ENCODE data around the gene ABHD12B.

ABHD12B gene

GRCh38 chr14:50831726-50832168 is 40.1 kb upstream of the ABHD12B start:
- Histone ChIP-seq H3K36me3 (ENCODE audit: control insufficient read depth, insufficient read depth, low read length) (no peaks in the 10 kb centered on the region), H3K27me3 (ENCODE audit: control insufficient read depth, insufficient read depth, low read length) (no peaks in the 10 kb centered on the region), H3K27ac (ENCODE audit: low read depth, low read length) (peak overlapping the region; percentile 64), H3K9ac (ENCODE audit: low read length) (peak overlapping the region; percentile 74), H3K4me3 (ENCODE audit: low read length) (peak overlapping the region; percentile 88), H3K4me1 (ENCODE audit: control insufficient read depth, insufficient read depth, low read length) (peaks cover 2% of the 10 kb centered on the region)

DNA sequence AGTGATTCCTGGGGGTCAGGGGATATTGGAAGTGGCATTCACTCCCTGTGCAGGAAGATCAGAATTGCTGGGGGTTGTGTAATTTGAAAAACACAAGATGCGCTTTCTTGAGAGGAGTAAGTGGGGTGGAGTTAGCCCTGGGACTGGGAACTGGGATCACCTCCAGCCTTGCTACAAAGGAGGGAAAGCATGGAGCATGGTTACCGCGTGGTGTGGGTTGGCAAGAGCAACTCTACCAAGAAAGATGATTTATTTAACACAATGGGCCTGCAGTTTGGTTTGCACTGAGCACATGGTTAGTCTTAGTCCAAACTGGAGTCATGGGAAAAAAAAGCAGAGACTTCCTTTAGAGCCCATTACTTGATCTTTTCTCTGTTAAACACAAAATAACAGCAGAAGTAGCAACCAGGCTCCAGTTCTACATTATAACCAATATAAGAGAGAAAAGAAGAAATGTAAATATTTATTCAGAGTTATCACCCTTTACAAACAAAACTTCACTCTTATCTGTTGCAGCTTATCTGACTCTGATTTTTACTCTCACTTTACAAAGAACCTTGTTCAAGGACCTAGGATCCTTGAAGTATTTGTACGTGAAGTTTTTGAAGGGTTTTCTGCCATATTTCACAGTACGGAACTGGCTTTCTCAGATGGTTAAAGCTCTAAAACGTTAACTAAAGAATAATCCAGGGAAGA is 38.8 kb upstream of the ABHD12B start:
- peaks cover 2% of the 10 kb centered on the region for H3K4me1 ChIP-seq (ENCODE audit: control insufficient read depth, insufficient read depth, low read length)
- no peaks in the 10 kb centered on the region for H3K27me3 ChIP-seq (ENCODE audit: control insufficient read depth, insufficient read depth, low read length)
- H3K9ac ChIP-seq (ENCODE audit: low read length), result no peak overlapping the region
- no peaks in the 10 kb centered on the region for H3K36me3 ChIP-seq (ENCODE audit: control insufficient read depth, insufficient read depth, low read length)
- no peak overlapping the region for H3K4me3 ChIP-seq (ENCODE audit: low read length)
- no peak overlapping the region for H3K27ac ChIP-seq (ENCODE audit: low read depth, low read length)

DNA sequence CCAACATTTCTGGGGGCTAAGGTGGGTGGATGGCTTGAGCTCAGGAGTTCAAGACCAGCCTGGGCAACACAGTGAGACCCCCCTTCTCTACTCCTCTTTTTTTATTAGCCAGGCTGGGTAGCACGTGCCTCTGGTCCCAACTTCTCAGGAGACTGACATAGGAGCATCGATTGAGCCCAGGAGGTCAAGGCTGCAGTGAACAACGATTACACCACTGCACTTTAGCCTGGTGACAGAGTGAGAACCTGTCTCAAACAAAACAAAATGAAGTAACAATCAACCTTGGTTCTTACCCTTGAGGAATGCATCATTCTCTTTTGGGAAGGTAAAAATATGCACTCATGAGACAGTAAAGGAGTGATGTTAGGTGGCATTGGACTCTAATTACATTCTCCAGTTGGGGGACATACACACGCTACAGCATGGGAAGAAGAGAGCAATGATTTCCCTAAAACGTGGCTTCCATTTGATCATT is 37.0 kb upstream of the ABHD12B start:
- Histone ChIP-seq H3K4me3 (ENCODE audit: low read length) (no peak overlapping the region), H3K9ac (ENCODE audit: low read length) (no peak overlapping the region), H3K27ac (ENCODE audit: low read depth, low read length) (no peak overlapping the region), H3K4me1 (ENCODE audit: control insufficient read depth, insufficient read depth, low read length) (peaks cover under 1% of the 10 kb centered on the region), H3K36me3 (ENCODE audit: control insufficient read depth, insufficient read depth, low read length) (no peaks in the 10 kb centered on the region), H3K27me3 (ENCODE audit: control insufficient read depth, insufficient read depth, low read length) (no peaks in the 10 kb centered on the region)

DNA sequence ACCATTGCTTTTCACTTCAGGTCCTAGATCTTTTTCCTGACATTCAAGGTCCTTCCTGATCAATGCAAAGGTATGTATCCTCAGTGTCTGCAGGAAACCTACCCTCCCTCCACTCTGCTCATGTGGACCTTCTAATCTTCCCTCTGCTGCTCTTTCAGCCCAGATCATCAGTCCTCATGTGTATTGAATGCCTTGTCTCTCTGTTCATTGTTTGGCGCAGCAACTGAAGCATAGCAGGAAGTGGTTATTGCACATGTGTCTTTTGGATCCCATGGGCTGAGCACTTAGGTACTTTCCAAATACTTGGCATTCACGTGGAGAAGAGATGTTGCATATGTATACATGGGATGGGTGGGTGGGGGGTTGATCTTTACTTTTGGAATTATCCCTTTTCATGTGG is 36.6 kb upstream of the ABHD12B start:
- H3K9ac ChIP-seq (ENCODE audit: low read length), result no peak overlapping the region
- no peaks in the 10 kb centered on the region for H3K4me1 ChIP-seq (ENCODE audit: control insufficient read depth, insufficient read depth, low read length)
- no peak overlapping the region for H3K27ac ChIP-seq (ENCODE audit: low read depth, low read length)
- H3K4me3 ChIP-seq (ENCODE audit: low read length), result no peak overlapping the region
- no peaks in the 10 kb centered on the region for H3K36me3 ChIP-seq (ENCODE audit: control insufficient read depth, insufficient read depth, low read length)
- H3K27me3 ChIP-seq (ENCODE audit: control insufficient read depth, insufficient read depth, low read length), result no peaks in the 10 kb centered on the region

DNA sequence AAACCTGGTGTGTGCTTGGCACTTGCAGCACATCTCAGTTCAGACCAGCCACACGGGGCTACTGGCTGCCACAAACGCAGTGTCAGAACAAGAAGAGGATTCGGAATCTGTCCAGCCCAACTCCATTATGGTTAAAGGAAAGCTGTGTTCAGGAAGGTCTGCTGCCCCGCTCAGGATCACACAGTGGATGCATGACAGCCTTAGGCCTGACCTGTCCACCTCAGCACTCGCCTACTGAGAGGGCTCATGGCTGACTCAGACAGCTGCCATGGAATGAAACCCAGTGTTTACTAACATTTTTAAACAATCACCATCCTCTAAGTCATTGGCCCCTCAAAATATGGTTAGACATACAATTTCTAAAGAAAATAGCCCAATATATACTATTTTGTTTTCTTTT is 35.3 kb upstream of the ABHD12B start:
- H3K4me3 ChIP-seq (ENCODE audit: low read length), result no peak overlapping the region
- no peak overlapping the region for H3K9ac ChIP-seq (ENCODE audit: low read length)
- H3K27ac ChIP-seq (ENCODE audit: low read depth, low read length), result no peak overlapping the region
- no peaks in the 10 kb centered on the region for H3K4me1 ChIP-seq (ENCODE audit: control insufficient read depth, insufficient read depth, low read length)
- no peaks in the 10 kb centered on the region for H3K36me3 ChIP-seq (ENCODE audit: control insufficient read depth, insufficient read depth, low read length)
- no peaks in the 10 kb centered on the region for H3K27me3 ChIP-seq (ENCODE audit: control insufficient read depth, insufficient read depth, low read length)

GRCh38 chr14:50837271-50837670 is 34.6 kb upstream of the ABHD12B start:
- Histone ChIP-seq H3K27ac (ENCODE audit: low read depth, low read length) (no peak overlapping the region), H3K27me3 (ENCODE audit: control insufficient read depth, insufficient read depth, low read length) (no peaks in the 10 kb centered on the region), H3K4me3 (ENCODE audit: low read length) (no peak overlapping the region), H3K4me1 (ENCODE audit: control insufficient read depth, insufficient read depth, low read length) (no peaks in the 10 kb centered on the region), H3K36me3 (ENCODE audit: control insufficient read depth, insufficient read depth, low read length) (no peaks in the 10 kb centered on the region), H3K9ac (ENCODE audit: low read length) (no peak overlapping the region)

GRCh38 chr14:50837850-50838470 is 33.9 kb upstream of the ABHD12B start:
- Histone ChIP-seq H3K4me3 (ENCODE audit: low read length) (no peak overlapping the region), H3K4me1 (ENCODE audit: control insufficient read depth, insufficient read depth, low read length) (no peaks in the 10 kb centered on the region), H3K27ac (ENCODE audit: low read depth, low read length) (no peak overlapping the region), H3K36me3 (ENCODE audit: control insufficient read depth, insufficient read depth, low read length) (no peaks in the 10 kb centered on the region), H3K9ac (ENCODE audit: low read length) (no peak overlapping the region), H3K27me3 (ENCODE audit: control insufficient read depth, insufficient read depth, low read length) (no peaks in the 10 kb centered on the region)

GRCh38 chr14:50839048-50839447 is 32.8 kb upstream of the ABHD12B start:
- H3K4me3 ChIP-seq (ENCODE audit: low read length), result no peak overlapping the region
- H3K27me3 ChIP-seq (ENCODE audit: control insufficient read depth, insufficient read depth, low read length), result no peaks in the 10 kb centered on the region
- no peak overlapping the region for H3K27ac ChIP-seq (ENCODE audit: low read depth, low read length)
- H3K4me1 ChIP-seq (ENCODE audit: control insufficient read depth, insufficient read depth, low read length), result no peaks in the 10 kb centered on the region
- H3K36me3 ChIP-seq (ENCODE audit: control insufficient read depth, insufficient read depth, low read length), result no peaks in the 10 kb centered on the region
- no peak overlapping the region for H3K9ac ChIP-seq (ENCODE audit: low read length)

DNA sequence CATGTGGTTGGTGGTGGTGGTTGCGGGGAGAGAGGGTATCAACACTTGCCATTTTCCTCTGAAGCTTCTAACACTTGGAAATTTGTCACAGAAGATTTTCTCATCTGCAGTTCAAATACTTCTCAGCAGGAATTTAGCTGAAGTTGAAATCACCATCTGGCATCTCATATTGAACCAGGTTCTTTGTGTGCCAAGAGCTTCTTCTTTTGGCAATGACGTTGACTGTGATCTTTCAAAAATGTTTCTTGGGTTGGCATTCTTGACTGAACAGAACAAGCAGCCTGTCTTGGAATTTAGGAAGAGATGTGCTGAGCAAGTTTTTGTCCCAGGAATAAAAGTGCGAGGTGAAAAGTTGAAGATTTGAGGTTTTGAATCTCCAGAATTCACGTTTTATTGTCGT is 32.2 kb upstream of the ABHD12B start:
- no peaks in the 10 kb centered on the region for H3K4me1 ChIP-seq (ENCODE audit: control insufficient read depth, insufficient read depth, low read length)
- H3K27ac ChIP-seq (ENCODE audit: low read depth, low read length), result no peak overlapping the region
- H3K27me3 ChIP-seq (ENCODE audit: control insufficient read depth, insufficient read depth, low read length), result no peaks in the 10 kb centered on the region
- no peak overlapping the region for H3K4me3 ChIP-seq (ENCODE audit: low read length)
- H3K36me3 ChIP-seq (ENCODE audit: control insufficient read depth, insufficient read depth, low read length), result no peaks in the 10 kb centered on the region
- H3K9ac ChIP-seq (ENCODE audit: low read length), result no peak overlapping the region

GRCh38 chr14:50844391-50844790 is 27.5 kb upstream of the ABHD12B start:
- no peak overlapping the region for H3K27ac ChIP-seq (ENCODE audit: low read depth, low read length)
- no peak overlapping the region for H3K4me3 ChIP-seq (ENCODE audit: low read length)
- H3K9ac ChIP-seq (ENCODE audit: low read length), result no peak overlapping the region
- H3K36me3 ChIP-seq (ENCODE audit: control insufficient read depth, insufficient read depth, low read length), result no peaks in the 10 kb centered on the region
- H3K4me1 ChIP-seq (ENCODE audit: control insufficient read depth, insufficient read depth, low read length), result no peaks in the 10 kb centered on the region
- no peaks in the 10 kb centered on the region for H3K27me3 ChIP-seq (ENCODE audit: control insufficient read depth, insufficient read depth, low read length)

DNA sequence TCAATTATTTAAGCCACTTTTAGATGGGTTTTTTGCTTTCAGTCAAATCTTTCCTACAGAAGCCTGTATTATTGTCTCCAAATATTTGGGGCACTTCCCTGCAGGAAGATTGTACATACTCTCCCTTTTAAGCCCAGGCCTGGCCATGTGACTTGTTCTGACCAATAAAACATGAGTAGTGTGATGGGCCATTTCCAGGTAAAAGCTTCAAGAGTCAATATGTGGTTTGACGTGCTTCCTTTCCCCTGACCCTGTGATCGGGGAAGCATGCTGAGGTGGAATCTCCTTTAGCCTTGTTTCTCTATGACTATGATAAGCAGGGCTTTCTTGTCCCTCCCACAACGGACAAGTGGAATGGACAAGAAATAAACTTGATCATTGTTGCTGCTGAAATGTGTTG is 26.7 kb upstream of the ABHD12B start:
- H3K27me3 ChIP-seq (ENCODE audit: control insufficient read depth, insufficient read depth, low read length), result no peaks in the 10 kb centered on the region
- no peak overlapping the region for H3K4me3 ChIP-seq (ENCODE audit: low read length)
- H3K9ac ChIP-seq (ENCODE audit: low read length), result no peak overlapping the region
- H3K36me3 ChIP-seq (ENCODE audit: control insufficient read depth, insufficient read depth, low read length), result no peaks in the 10 kb centered on the region
- H3K4me1 ChIP-seq (ENCODE audit: control insufficient read depth, insufficient read depth, low read length), result no peaks in the 10 kb centered on the region
- H3K27ac ChIP-seq (ENCODE audit: low read depth, low read length), result no peak overlapping the region

GRCh38 chr14:50846226-50846880 is 25.5 kb upstream of the ABHD12B start:
- Histone ChIP-seq H3K27ac (ENCODE audit: low read depth, low read length) (no peak overlapping the region), H3K4me1 (ENCODE audit: control insufficient read depth, insufficient read depth, low read length) (no peaks in the 10 kb centered on the region), H3K36me3 (ENCODE audit: control insufficient read depth, insufficient read depth, low read length) (no peaks in the 10 kb centered on the region), H3K4me3 (ENCODE audit: low read length) (no peak overlapping the region), H3K27me3 (ENCODE audit: control insufficient read depth, insufficient read depth, low read length) (no peaks in the 10 kb centered on the region), H3K9ac (ENCODE audit: low read length) (no peak overlapping the region)
